GM18873 (cell line): ENCODE measurements around the gene IL17RE.
"Not testable (repeated sequence)": the region's sequence is repeated elsewhere in the genome, so short reads cannot be mapped to it uniquely, and the experiment has no call there.

ENCODE experiments used
- ATAC-seq: cut with Tn5 transposase; IDR thresholded peaks from one replicate; pipeline ENCODE4 v1.9.1; 2021; ENCODE audit warnings: mild to moderate bottlenecking, moderate library complexity, moderate number of reproducible peaks; ENCODE audit not compliant: unreplicated experiment, low FRiP score

IL17RE gene

GRCh38 chr3:9902372-9903237, at the start of gene IL17RE:
IL17RE (plus strand) TSS chr3:9902848; CDS start chr3:9902933, 85 bp downstream.
- ATAC-seq: no peak

- not testable (repeated sequence) for ATAC-seq
Measured at GRCh38 chr3:9854291-9854940, 48.2 kb upstream of the IL17RE start.

GRCh38 chr3:9855594-9855993, 47.1 kb upstream of the IL17RE start:
- ATAC-seq: no peak

GRCh38 chr3:9859530-9860025, 43.1 kb upstream of the IL17RE start:
- no peak for ATAC-seq

GRCh38 chr3:9861201-9861600, 41.4 kb upstream of the IL17RE start:
- ATAC-seq: no peak

GRCh38 chr3:9861626-9862130, 41.0 kb upstream of the IL17RE start:
- no peak for ATAC-seq

GRCh38 chr3:9862391-9863057, 40.1 kb upstream of the IL17RE start:
- ATAC-seq: no peak

GRCh38 chr3:9863058-9863772, 39.4 kb upstream of the IL17RE start:
- no peak for ATAC-seq

GRCh38 chr3:9864200-9864927, 38.3 kb upstream of the IL17RE start:
- no peak for ATAC-seq

- not testable (repeated sequence) for ATAC-seq
Measured at GRCh38 chr3:9865125-9865637, 37.5 kb upstream of the IL17RE start.

GRCh38 chr3:9866639-9867038, 36.0 kb upstream of the IL17RE start:
- ATAC-seq: no peak

GRCh38 chr3:9867106-9867505, 35.5 kb upstream of the IL17RE start:
- no peak for ATAC-seq

GRCh38 chr3:9869955-9870354, 32.7 kb upstream of the IL17RE start:
- ATAC-seq: no peak

- no peak for ATAC-seq
Measured at GRCh38 chr3:9870978-9871377, 31.7 kb upstream of the IL17RE start.

- not testable (repeated sequence) for ATAC-seq
Measured at GRCh38 chr3:9872067-9872466, 30.6 kb upstream of the IL17RE start.

- ATAC-seq: no peak
Measured at GRCh38 chr3:9875448-9875847, 27.2 kb upstream of the IL17RE start.

- not testable (repeated sequence) for ATAC-seq
Measured at GRCh38 chr3:9876255-9876654, 26.4 kb upstream of the IL17RE start.

- no peak for ATAC-seq
Measured at GRCh38 chr3:9876991-9877390, 25.7 kb upstream of the IL17RE start.

- ATAC-seq: no peak
Measured at GRCh38 chr3:9878700-9879099, 23.9 kb upstream of the IL17RE start.
